Endothelial cell of umbilical vein (primary cell): ENCODE results near the gene FAM149B1. TPM values are rescaled to one million over a fixed set of nuclear protein-coding genes. Genes with fewer than 3 reads are reported as not detected.

Experiments
- BruUV-seq: library from RNA; stranded (reverse); fragments of 400-500 nt; replicated peaks from 2 replicates; lab custom pipeline; 2021; lab: Mats Ljungman, UMichigan
- CTCF ChIA-PET: fragments of 300-600, 350-600 bp; sonication (Branson Sonifier 250); formaldehyde crosslinking; loops from one replicate; lab custom pipeline; 2021; ENCODE audit warnings: antibody characterized with exemption, inconsistent platforms; lab: Charles Lee
- POLR2A ChIA-PET: fragments of 300-600, 350-600 bp; sonication (Branson Sonifier 250); formaldehyde crosslinking; loops from one replicate; lab custom pipeline; 2021; ENCODE audit warnings: antibody characterized with exemption, inconsistent platforms; lab: Charles Lee
- DNase-seq: peaks from one replicate; pipeline ENCODE4 v3.0.0-alpha.2; 2011; ENCODE audit warnings: low read depth, low spot score
- FAIRE-seq: peaks from 2 replicates; lab custom pipeline; 2011; peaks lifted over from hg19 to GRCh38; lab: Jason Lieb, UNC
- H2AFZ ChIP-seq: 2 replicates; pipeline ENCODE4 v1.6.0; 2012; ENCODE audit warnings: low read depth, low read length, control low read depth, inconsistent platforms
- H3K27ac ChIP-seq: 2 replicates; pipeline ENCODE4 v1.5.1; 2011; ENCODE audit warnings: low read depth, mild to moderate bottlenecking, control low read depth, low read length, moderate library complexity; ENCODE audit not compliant: insufficient read depth
- H3K27me3 ChIP-seq, 2 experiments: 2 replicates each; pipeline versions ENCODE4 v1.6.0 to v1.6.1; 2011; ENCODE audit warnings: low read length in 2 of 2, mixed read lengths in 1 of 2; ENCODE audit not compliant: control insufficient read depth in 2 of 2, insufficient read depth in 2 of 2
- H3K36me3 ChIP-seq, 2 experiments: 2 replicates in 1 of 2; 3 replicates in 1 of 2; pipeline ENCODE4 v1.5.1; 2011; ENCODE audit warnings: low read length in 2 of 2, mild to moderate bottlenecking in 1 of 2, moderate library complexity in 1 of 2; ENCODE audit not compliant: control insufficient read depth in 2 of 2, insufficient read depth in 2 of 2; ENCODE audit errors: extremely low read depth in 1 of 2
- H3K4me1 ChIP-seq: 3 replicates; pipeline ENCODE4 v1.5.1; 2011; ENCODE audit warnings: mild to moderate bottlenecking, low read length; ENCODE audit not compliant: control insufficient read depth, insufficient read depth; ENCODE audit errors: extremely low read depth
- H3K4me2 ChIP-seq: 2 replicates; pipeline ENCODE4 v1.6.1; 2011; ENCODE audit warnings: low read length, control low read depth, mixed read lengths; ENCODE audit not compliant: insufficient read depth
- H3K4me3 ChIP-seq, 3 experiments: fragments of 200-600 bp in 1 of 3; sonication (generic), shearing (Covaris generic) in 1 of 3; replicated peaks in 1 of 3; 2 replicates each; pipeline ENCODE4 v1.5.1; 2011 to 2016; ENCODE audit warnings: control low read depth in 3 of 3, low read length in 3 of 3, mild to moderate bottlenecking in 2 of 3, inconsistent platforms in 1 of 3, low read depth in 1 of 3, moderate library complexity in 1 of 3; ENCODE audit not compliant: insufficient read depth in 1 of 3
- H3K79me2 ChIP-seq: 2 replicates; pipeline ENCODE4 v1.6.0; 2012; ENCODE audit warnings: low read length, inconsistent platforms; ENCODE audit not compliant: control insufficient read depth, insufficient read depth
- H3K9ac ChIP-seq: replicated peaks from 2 replicates; pipeline ENCODE3; 2011; ENCODE audit warnings: low read length, control low read depth; ENCODE audit not compliant: insufficient read depth; ENCODE audit errors: extremely low read depth
- H3K9me1 ChIP-seq: replicated peaks from 3 replicates; pipeline ENCODE4 v1.6.0; 2011; ENCODE audit warnings: mild to moderate bottlenecking, low read length; ENCODE audit not compliant: control insufficient read depth, insufficient read depth; ENCODE audit errors: extremely low read depth
- H3K9me3 ChIP-seq: replicated peaks from 2 replicates; pipeline ENCODE4 v1.5.1; 2012; ENCODE audit warnings: low read length, inconsistent platforms; ENCODE audit not compliant: control insufficient read depth, insufficient read depth
- H4K20me1 ChIP-seq: replicated peaks from 2 replicates; pipeline ENCODE3; 2011; ENCODE audit warnings: mild to moderate bottlenecking, low read length; ENCODE audit not compliant: control insufficient read depth, insufficient read depth; ENCODE audit errors: extremely low read depth
- CTCF ChIP-seq, 2 donors: IDR thresholded peaks; 1 replicate in 1 of 2; 2 replicates in 1 of 2; pipeline ENCODE4 v1.5.1; 2011; ENCODE audit warnings: low read length in 2 of 2, mild to moderate bottlenecking in 2 of 2, moderate library complexity in 2 of 2, control low read depth in 1 of 2, inconsistent platforms in 1 of 2, low read depth in 1 of 2; ENCODE audit not compliant: insufficient read depth in 1 of 2; ENCODE audit errors: extremely low read depth in 1 of 2
- EZH2 ChIP-seq: IDR thresholded peaks from 2 replicates; pipeline ENCODE4 v1.6.1; 2012; ENCODE audit warnings: borderline replicate concordance, low read depth, mild to moderate bottlenecking, moderate library complexity, low read length, inconsistent platforms; ENCODE audit not compliant: severe bottlenecking
- FOS ChIP-seq: IDR thresholded peaks from 2 replicates; pipeline ENCODE4 v1.6.1; 2011; ENCODE audit warnings: mild to moderate bottlenecking, low read length, moderate library complexity, borderline replicate concordance; ENCODE audit not compliant: insufficient read depth
- JUN ChIP-seq: IDR thresholded peaks from 2 replicates; pipeline ENCODE4 v1.6.1; 2011; ENCODE audit warnings: borderline replicate concordance, low read depth; ENCODE audit not compliant: insufficient read length, insufficient read depth
- MAX ChIP-seq: IDR thresholded peaks from 2 replicates; pipeline ENCODE4 v1.6.1; 2011; ENCODE audit not compliant: insufficient read depth, insufficient read length
- MYC ChIP-seq: IDR thresholded peaks from one replicate; pipeline ENCODE4 v1.6.1; 2011; ENCODE audit warnings: mild to moderate bottlenecking, low read depth, low read length
- POLR2A ChIP-seq: IDR thresholded peaks from 2 replicates; pipeline ENCODE4 v1.6.1; 2012; ENCODE audit warnings: low read depth, mild to moderate bottlenecking, control low read depth, low read length
- POLR2AphosphoS5 ChIP-seq: IDR thresholded peaks from 2 replicates; pipeline ENCODE4 v1.6.1; 2012; ENCODE audit warnings: low read depth, mild to moderate bottlenecking, control low read depth, low read length, moderate library complexity; ENCODE audit not compliant: insufficient read depth
- dilution Hi-C: fragments of 300-500 bp; cut with MboI; formaldehyde crosslinking; loops from one replicate; pipeline ENCODE4 v1.15.0; 2019; ENCODE audit warnings: low sequenced_read_pairs; ENCODE audit not compliant: extremely low pct_ligation_motif_present
- intact Hi-C: fragments of 100-400 bp; cut with micrococcal nuclease; formaldehyde crosslinking; loops from one replicate; pipeline ENCODE4 v1.10.0; 2022
- polyA plus RNA-seq, 4 experiments: library from polyadenylated mRNA; depleted of rRNA in 3 of 4; stranded (reverse) in 3 of 4; unstranded in 1 of 4; fragments of >200 nt; gene quantifications; 2 replicates each; pipeline versions ENCODE4 v1.2.1 to v1.2.3, GENCODE V29; 2011 to 2012; ENCODE audit warnings: missing spikeins in 1 of 4
- total RNA-seq: library from RNA; stranded (reverse); gene quantifications from 2 replicates; pipeline ENCODE4 v1.2.3, GENCODE V29; 2021

The FAM149B1 gene
- total and polyA plus RNA-seq, 2 donors (not counting 3 experiments of a cell fraction or from before 2014, with no cell fraction given): 19.5 to 26.7 TPM

- Histone ChIP-seq H3K27ac (peak within 1 kb of the TSS; percentile 68), H2AFZ (peak within 1 kb of the TSS; percentile 77), H3K9ac (peak within 1 kb of the TSS; percentile 77), H3K4me2 (peak within 1 kb of the TSS; percentile 92), H3K9me1 (no peaks in the 10 kb centered on the region), H3K36me3 (peaks cover 9% of the 10 kb centered on the region in 2 experiments), H3K4me3 (peak within 1 kb of the TSS; percentile 63 to 91 (median 89)), H3K4me1 (peaks cover 36% of the 10 kb centered on the region), H3K79me2 (peaks cover 53% of the 10 kb centered on the region), H3K27me3 (no peaks in the 10 kb centered on the region), H4K20me1 (no peaks in the 10 kb centered on the region), H3K9me3 (no peaks in the 10 kb centered on the region)
- ChIA-PET POLR2A (interaction anchor here (0.6 to 1.3 kb wide), 4 partner anchors 13 to 484 kb away, joined by 3 to 4 read pairs (median 3); no protein-coding TSS in a partner anchor), CTCF (interaction anchor here (0.9 to 2.4 kb wide), 3 partner anchors 9 to 28 kb away, joined by 4 to 16 read pairs (median 4); no protein-coding TSS in a partner anchor)
- peak; percentile 67 for FAIRE-seq
- dilution Hi-C loops (no loop called here), intact Hi-C loops (loop anchor here (2.0 kb wide), 1 partner anchor 78 kb away; the partner anchor contains the start of genes ECD and FAM149B1)
- TF ChIP-seq FOS (no peak), POLR2A (peak; percentile 95), POLR2AphosphoS5 (peak; percentile 98), EZH2 (no peak), MYC (peak; percentile 84), MAX (peak; percentile 62), JUN (no peak), CTCF (IDR thresholded peaks at IDR 0.05; ENCODE audit: extremely low read depth in 1 of 2, insufficient read depth in 1 of 2, low read depth in 1 of 2, low read length in 2 of 2) (no peak)
- BruUV-seq: no TSS peak
- peak; percentile 96 for DNase-seq
These were observed 79.0 kb downstream of the FAM149B1 start, which contains the start of gene DNAJC9 for GRCh38 chr10:73246646-73247508. DNAJC9 (minus strand) TSS chr10:73247255; CDS start chr10:73247189, 66 bp downstream.
